GM19467 (cell line): ENCODE results near the gene GTF2H3.

ENCODE experiments used
- ATAC-seq: cut with Tn5 transposase; IDR thresholded peaks from one replicate; pipeline ENCODE4 v1.9.1; 2021; ENCODE audit warnings: mild to moderate bottlenecking, moderate library complexity; ENCODE audit not compliant: unreplicated experiment

The GTF2H3 gene

DNA sequence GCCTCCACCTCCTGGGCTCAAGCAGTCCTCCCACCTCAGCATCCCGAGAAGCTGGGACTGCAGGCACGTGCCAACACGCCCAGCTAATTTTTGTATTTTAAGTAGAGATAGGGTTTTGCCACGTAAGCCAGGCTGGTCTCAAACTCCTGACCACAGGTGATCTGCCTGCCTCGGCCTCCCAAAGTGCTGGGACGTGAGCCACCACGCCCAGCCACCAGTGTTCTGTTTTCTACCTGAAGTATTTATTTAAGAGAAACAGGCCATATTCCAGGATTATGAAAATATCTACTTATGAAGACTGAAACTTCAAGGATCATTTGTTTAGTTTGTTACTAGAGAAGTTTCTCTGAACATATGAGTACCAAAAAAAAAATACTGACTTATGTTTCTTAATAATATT, 10.3 kb downstream of the GTF2H3 start:
- no peak for ATAC-seq

DNA sequence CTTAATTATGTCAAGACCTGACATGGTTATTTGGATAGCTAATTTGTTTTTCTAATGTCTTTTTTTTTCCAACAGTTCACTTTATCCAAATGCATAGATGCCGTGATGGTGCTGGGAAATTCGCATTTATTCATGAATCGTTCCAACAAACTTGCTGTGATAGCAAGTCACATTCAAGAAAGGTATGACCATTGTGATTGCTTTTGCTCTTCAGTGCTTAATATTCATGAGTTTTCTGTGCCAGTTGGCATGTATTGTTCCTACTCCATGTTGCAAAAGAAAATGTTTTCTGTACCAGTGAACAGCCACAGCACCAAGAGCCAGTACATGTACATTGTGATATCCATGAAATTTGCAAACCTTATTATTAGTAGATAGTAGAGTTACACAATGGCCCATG, 11.8 kb downstream of the GTF2H3 start:
- ATAC-seq: no peak

DNA sequence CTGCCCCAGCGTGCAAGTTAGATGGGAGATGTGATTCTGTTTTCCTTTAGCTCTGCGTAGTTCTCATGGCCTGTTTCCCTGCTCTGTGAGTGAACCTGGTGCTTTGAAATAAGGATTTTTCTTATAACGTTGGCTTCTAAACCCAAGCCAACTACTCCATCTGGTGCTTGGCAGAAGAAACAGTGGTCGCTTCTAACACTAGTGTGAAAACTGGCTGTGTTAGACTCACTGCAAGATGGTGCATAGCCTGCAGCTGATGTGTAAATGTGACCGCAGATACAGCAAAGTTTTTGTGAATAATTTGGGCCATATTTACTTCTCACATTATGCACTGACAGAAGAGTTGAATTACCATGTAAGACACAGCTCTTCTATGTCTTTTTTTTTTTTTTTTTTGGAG, 12.2 kb downstream of the GTF2H3 start:
- ATAC-seq: no peak

DNA sequence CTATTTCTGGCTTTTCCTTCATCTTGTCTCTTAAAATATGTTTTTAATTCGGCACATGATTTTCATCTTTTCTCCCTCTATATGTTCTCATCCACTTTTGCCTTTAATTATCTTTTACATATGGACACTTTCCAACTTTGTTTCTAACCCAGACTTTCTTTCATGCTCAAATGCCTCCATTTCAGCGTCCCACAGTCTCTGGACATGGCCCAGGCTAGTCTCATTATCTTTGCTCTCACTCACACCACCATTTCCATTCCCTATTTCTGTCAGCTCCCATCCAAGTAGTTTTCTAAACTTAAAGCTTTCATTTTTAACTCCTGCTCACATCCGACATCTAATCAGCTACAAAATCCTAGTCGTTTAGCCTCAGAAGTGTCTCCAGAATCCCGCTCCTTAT, 14.8 kb downstream of the GTF2H3 start:
- ATAC-seq: no peak

DNA sequence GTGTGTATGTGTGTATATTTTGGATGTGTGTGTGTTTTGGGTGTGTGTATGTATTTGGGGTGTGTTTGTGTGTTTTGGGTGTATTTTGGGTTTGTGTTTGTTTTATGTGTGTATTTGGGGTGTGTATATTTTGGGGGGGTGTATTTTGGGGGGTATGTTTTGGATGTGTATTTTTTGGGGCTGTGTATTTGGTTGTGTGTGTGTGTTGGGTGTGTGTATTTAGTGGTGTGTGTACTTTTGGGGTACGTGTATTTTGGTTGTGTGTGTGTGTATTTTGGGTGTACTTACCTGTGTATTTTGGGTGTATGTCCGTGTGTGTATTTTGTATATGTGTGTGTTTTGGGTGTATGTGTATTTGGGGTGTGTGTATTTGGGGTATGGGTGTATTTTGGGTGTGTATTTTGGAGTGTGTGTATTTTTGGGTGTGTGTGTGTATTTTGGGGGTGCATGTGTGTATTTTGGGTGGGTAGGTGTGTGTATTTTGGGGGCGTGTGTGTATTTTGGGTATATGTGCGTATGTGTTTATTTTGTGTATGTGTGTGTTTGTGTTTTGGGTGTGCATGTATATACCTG, 20.6 kb downstream of the GTF2H3 start:
- ATAC-seq: no peak

DNA sequence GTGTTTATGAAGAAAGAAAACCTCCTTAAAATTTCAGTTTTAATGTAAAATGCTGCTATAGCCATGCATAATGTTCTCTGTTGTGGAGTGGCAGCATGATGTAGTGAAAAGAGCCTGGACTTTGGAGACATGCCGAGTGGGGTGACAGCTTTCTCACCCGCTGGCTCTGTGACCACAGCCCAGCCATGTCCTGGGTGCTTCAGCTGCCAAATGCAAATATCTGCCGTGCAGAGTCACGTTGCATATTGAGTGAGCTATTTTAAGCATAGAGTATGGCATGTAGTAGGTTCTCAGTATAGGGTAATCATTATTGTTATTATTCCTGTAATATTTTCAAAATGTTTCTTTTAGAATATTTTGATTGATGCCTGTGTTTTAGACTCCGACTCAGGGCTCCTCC, 21.8 kb downstream of the GTF2H3 start:
- ATAC-seq: peak; percentile 81

DNA sequence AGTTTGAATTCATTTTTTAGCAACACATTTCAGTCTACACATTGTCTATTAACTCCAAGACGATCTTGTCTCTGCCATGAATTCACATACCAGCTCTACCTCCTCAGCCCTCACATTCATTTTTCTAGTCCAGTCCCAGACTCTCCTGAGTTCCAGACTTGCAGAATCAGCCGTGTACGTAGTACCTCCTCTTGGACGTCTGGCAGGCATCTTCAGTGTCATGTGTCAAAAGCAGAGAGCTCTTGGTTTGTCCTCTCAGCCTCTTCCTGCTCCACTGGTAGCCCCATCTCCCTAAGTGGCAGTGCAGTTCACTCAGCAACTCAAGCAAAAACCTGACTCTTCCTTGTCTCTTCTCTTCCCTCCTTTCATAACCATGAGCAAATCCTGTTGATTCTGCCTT, 22.8 kb downstream of the GTF2H3 start:
- ATAC-seq: no peak

DNA sequence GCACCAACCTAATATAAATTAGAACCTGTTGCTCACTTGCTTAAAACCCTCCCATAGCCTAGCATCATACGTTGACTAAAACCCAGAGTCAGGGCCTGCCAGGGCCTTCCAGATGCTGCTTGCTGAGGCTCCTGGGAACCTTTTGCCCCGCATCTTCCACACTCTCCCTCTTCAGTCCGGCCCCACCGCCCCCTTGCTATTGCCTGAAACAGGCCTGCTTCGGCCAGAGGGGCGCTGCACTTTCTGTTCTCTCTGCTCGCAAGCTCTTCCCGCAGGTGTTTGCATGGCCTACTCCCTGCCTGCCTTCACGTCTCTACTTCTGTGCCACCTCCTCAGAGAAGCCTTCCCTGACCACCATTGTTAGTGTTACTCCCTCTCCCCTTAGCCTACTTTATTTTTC, 23.6 kb downstream of the GTF2H3 start:
- ATAC-seq: no peak

DNA sequence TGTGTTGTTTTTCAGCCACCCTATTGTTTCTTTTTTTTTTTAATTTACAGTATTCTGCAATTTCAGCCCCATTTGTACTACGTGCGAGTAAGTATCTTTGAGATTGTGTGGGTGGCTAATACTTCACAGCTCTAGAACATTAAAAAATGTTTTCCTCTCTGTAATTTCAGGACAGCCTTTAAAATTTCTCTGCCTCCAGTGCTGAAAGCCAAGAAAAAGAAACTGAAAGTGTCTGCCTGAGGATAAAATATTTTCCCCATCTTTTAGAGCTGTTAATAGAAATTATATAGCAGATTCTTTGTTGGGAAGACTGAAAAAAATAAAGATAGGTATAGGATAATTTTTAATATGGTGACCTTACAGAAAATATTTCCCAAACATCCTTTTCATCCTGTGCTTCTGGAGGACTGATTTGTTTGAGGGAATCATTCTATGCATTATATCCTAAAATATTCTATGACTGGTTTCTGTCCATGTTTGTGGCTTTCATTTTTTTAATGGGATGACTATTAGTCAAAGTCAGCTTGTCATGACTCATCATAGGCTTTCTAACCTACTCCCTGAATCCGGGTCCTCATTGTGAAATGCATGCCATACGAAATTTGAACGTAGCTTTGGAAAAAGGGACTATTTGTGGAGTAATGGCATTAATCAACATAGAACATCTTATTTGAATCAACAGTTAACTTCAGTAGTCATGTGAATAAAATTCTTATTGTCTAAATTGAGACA, 26.5 kb downstream of the GTF2H3 start:
- ATAC-seq: no peak

DNA sequence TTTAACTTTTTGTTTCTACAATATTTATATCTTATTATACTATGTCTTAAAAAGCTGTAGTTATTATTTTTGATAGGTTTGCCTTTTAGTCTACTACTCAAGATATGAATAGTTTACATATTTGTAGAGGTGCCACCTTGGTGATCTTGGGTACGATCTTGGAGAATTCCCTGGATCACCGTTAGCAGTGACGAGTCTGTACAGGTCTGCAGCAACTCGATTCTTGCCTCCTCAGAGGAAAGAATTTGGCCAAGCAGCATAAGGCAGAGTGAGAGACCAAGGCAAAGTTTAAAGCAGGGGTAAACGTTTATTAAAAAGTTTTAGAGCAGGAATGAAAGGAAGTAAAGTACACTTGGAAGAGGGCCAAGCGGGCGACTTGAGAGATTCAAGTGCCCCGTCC, 34.1 kb downstream of the GTF2H3 start:
- ATAC-seq: no peak

DNA sequence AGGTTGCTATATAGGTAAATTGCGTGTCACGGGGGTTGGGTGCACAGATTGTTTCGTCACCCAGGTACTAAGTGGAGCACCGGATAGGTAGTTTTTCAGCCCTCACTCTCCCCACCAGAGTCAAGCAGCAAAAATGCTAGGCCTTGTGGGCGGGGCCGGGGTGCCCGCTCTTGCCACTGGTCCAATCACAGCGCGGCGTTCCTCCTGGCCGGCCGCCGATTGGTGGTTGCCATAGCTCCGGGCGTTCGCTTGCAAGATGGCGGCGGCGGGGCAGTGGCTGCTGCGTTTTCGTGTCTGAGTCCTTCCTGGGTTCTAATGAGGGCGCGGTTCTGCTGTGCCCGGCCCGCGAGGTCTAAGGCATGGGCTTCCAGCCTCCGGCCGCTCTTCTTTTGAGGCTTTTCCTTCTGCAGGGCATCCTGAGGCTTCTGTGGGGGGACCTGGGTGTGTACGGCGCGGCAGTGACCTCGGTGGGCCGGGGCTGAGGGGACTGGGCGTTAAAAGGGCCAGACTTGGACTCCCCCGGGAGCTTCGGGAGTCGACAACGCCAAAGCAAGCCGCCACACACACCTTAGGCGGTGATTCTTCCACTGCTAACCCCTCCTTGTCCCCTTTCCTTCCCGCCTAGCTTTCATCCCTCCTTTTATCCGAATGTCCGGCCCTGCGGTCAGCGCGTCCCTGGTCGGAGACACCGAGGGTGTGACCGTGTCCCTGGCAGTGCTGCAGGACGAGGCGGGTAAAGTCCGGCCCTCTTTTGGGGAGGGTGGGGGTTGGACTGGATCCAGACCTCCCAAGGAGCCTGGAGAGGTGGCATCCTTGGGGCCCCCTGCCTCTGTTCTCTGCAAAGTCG, 37.5 kb downstream of the GTF2H3 start, which contains the start of gene TCTN2:
Gene TCTN2, plus strand, starts transcription at position 232 of the 847 bp plus-strand sequence. Its CDS starts 128 bp downstream, at position 360.
- peak; percentile 97 for ATAC-seq

DNA sequence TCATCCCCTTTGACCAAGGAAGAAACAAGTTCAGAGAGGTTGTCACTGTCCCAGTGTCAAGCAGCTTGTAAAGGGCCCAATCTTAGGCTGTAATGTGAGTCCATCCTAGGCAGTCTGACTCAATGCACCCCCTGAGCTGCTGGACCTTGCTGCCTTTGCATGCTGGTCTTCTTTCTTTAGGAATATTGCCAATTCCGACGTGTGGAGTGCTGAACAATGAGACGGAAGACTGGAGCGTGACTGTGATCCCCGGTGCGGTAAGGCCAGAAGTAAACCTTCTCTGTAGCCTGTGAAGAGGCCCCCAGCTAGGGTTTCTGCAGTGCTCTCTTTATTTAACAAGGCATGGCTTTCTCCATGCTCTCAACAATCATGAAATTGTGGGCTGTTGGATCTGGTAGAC, 38.2 kb downstream of the GTF2H3 start:
- ATAC-seq: no peak

DNA sequence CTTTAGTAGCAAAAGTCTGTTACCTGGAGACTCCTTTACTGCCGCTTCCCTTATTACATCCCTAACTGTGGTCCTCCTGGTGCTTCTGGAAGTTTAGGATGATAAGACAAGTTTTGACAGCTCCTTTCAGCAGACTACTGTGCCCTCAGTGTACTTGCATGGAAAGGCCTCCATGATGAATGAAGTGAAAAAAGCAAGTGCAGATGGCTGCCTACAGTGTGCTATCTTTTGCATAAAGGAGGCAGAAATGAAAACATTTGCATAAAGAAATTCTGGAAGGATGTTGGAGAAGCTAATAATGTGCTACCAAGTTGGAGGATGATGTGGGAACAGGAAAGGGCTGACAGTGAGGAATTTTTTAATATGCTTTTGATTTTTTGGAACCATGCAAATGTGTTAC, 41.8 kb downstream of the GTF2H3 start:
- ATAC-seq: no peak

DNA sequence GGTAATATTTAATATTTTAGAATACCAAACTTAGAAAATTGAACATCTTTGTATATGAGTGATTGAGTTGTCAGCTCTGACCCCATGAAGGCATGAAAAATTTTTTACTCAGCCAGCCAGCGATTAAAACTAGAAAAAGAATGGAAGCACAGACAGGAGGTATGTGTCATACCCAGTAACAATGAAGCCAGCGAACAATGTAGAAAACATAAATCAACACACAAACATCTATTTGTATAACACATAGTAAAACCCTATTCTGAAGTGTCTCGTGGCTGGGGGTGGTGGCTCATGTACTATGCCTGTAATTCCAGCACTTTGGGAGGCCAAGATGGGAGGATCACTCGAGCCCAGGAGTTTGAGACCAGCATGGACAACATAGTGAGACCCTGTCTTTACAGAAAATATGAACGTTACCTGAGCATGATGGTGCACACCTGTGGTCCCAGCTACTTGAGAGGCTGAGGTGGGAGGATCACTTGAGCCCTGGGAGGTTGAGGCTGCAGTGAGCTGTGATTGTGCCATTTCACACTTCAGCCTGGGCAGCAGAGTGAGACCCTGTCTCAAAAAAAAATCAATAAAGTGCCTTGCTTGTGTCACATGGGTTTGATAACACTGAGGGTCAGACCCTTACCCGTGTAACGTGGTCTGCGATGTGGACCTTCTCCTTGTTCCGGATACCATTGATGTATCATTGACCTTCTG, 43.1 kb downstream of the GTF2H3 start:
- no peak for ATAC-seq

DNA sequence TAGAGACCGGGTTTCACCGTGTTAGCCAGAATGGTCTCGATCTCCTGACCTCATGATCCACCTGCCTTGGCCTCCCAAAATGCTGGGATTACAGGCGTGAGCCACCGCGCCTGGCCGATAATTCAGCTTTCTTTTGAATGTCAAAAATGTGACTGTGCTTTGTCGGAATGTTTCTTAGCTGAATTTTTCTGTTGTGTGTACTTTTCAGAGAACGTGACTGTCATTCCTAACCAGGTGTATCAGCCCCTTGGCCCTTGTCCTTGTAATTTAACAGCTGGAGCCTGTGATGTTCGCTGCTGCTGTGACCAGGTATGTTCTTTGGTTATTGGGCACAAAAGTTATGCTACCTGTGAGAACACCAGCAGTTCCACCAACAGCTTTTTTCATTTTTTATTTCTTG, 45.4 kb downstream of the GTF2H3 start:
- ATAC-seq: no peak

DNA sequence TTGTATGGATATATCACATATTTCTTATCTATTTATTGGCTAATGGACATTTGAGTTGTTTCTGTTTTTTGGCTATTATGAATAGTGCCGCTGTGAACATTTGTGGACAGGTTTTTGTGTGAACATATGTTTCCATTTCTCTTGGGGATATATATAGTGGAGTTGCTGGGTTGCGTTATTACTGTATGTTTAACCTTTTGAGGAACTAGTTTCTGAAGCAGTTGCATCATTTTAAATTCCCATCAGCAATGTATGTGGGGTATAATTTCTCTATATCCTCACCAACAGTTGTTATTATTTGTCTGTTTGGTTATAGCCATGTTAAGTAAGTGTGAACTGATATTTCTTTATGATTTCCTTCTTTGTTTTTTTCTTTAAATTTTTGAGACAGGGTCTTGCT, 48.0 kb downstream of the GTF2H3 start:
- ATAC-seq: no peak

DNA sequence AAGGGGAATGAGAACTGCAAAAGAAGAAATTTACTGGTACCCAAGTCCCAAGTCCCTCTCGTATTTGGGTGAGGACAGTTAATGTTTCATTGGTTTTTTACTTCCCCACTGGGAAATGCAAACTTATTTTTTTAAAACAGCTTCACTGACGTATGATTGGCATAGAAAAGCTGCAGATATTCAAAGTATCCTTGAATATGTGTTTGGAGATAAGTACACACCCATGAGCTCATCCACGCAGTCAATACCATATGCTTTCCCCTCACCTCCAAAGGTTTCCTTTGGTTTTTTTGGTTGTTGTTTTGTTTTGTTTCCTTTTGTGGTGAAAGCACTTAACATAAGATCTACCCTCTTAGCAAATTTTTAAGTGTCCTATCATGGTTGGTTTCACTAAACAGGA, 50.3 kb downstream of the GTF2H3 start:
- ATAC-seq: no peak

DNA sequence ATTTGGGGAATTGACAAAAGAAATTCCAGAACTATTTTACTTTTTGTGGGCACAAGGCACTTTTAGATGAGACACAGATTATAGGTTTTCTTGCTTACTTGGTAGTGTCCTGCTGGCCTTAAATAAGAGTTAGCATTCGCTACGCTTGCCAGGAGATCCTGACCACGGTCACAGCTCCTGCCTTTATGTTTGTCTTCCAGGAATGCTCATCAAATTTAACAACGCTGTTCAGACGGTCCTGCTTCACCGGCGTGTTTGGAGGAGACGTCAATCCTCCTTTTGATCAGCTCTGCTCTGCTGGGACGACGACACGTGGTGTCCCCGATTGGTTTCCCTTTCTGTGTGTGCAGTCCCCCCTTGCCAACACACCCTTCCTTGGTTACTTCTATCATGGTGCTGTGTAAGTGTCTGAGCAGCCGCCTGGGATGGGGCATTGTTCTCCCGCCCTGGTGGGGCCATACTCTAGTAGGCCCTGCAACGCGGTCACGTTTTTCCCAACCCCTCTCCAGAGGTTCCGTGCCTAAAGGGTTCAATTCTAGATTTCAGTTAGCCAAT, 53.1 kb downstream of the GTF2H3 start:
- ATAC-seq: no peak

DNA sequence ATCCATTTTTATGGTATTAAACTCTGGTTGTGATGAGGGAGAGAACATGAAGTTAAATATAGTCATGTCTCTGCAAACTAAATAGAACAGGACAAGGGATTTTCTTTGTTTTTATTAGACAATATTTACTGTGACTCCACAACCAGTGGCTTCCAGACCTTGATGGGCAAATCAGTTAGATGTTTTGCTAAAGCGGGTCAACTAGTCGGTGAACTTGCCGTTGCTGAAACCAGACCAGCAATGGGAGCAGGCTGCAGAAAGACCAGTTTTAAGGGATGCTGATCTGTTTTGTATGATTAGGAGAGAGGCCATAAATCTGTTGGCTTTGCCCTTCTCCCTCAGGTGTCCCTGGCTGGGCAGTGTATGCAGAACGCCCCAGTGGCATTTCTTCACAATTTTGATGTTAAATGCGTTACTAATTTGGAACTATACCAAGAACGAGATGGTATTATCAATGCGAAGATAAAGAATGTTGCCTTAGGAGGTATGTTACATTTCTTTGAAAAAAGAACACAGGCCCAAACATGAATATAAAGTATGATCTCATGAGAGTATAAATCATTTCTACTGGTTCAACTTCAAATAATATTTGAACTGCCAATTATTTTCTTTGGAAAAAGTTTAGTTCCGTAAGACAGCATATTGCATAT, 56.7 kb downstream of the GTF2H3 start:
- ATAC-seq: no peak

DNA sequence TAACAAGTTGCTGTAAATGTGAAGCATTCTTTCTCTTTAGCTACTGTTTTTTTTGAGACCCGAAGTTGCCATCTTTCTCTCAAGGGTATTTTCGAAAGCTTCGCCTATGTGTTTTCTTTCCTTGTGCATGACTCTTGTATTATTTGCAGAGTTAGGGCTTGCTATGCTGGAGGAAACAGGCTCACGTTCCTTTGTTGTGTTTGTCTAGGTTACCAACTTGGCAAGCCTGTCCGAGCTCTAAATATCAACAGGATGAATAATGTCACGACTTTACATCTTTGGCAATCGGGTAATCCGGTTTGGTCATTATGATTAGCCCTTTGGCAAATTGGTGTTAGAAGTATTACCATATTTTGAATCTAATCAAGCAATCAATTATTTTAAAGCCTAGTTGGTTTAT, 62.6 kb downstream of the GTF2H3 start:
- no peak for ATAC-seq

DNA sequence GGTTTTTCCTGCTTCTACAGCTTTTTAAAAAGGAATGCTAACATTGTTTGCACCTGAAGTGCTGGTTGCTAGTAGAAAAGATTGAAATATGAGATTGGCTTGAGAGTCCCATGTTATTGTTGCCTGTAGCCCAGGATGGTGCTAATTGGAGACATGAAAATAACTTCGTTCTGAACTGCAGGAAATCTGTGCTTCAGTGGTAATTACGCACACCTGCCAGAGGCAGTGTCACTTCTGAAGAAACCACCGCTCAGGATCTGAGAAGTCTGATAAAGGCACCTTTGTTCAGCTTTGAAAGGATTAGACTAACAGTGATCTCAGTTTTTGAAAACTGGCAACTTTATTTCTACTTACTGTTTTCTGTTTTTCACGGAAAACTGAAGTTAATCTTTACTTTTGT, 63.0 kb downstream of the GTF2H3 start:
- ATAC-seq: no peak
